ENCODE results near the gene EPHB1. TPM values are rescaled to one million over a fixed set of nuclear protein-coding genes. Genes with fewer than 3 reads are reported as not detected.

The EPHB1 gene
- total and polyA plus RNA-seq, 4 donors = 0.23 to 1.7 (median 0.52) TPM

GRCh38 chr3:134849561-134849960 is 54.5 kb downstream of the EPHB1 start:
- no peak for TF ChIP-seq CTCF (IDR thresholded peaks at IDR 0.05; ENCODE audit: low read depth, low read length, missing input control)
- TF ChIP-seq NR2F2 (IDR thresholded peaks at IDR 0.05) = no peak
- no peak for TF ChIP-seq RXRA (IDR thresholded peaks at IDR 0.05)
- no peak for TF ChIP-seq YY1 (IDR thresholded peaks at IDR 0.05)
- TF ChIP-seq FOXA2 (IDR thresholded peaks at IDR 0.05) = no peak
- no peak for TF ChIP-seq EGR1 (IDR thresholded peaks at IDR 0.05; ENCODE audit: low read depth in 2 of 2)
- TF ChIP-seq GABPA (IDR thresholded peaks at IDR 0.05 in 1 of 2, conservative IDR thresholded peaks at IDR 0.05 in 1 of 2) = no peak
- no peak overlapping the region for H3K9ac ChIP-seq (ENCODE audit: low read depth in 1 of 2, low read length in 2 of 2)
- H3K27ac ChIP-seq (ENCODE audit: low read depth in 1 of 2, low read length in 2 of 2) = no peak overlapping the region
- 86% methylated on average over 6 of the region's 6 CpGs for WGBS
- no peak for DNase-seq (ENCODE audit: low spot score)
- H3K27me3 ChIP-seq (ENCODE audit: control insufficient read depth in 4 of 4, insufficient read depth in 4 of 4, low read length in 3 of 4) = no peaks in the 10 kb centered on the region
- no peaks in the 10 kb centered on the region for H3K4me1 ChIP-seq (ENCODE audit: control insufficient read depth in 4 of 4, insufficient read depth in 4 of 4, low read length in 3 of 4)
- no peaks in the 10 kb centered on the region for H3K36me3 ChIP-seq (ENCODE audit: control insufficient read depth in 4 of 4, insufficient read depth in 3 of 4, low read depth in 1 of 4, low read length in 3 of 4)
- H3K9me3 ChIP-seq (ENCODE audit: control insufficient read depth in 4 of 4, low read length in 3 of 4) = no peaks in the 10 kb centered on the region
- H3K4me3 ChIP-seq (ENCODE audit: low read depth in 1 of 3, low read length in 3 of 3) = no peak overlapping the region

GRCh38 chr3:134850761-134851160 is 55.7 kb downstream of the EPHB1 start:
- no peak for TF ChIP-seq SP1 (IDR thresholded peaks at IDR 0.05)
- TF ChIP-seq ATF3 (IDR thresholded peaks at IDR 0.05) = no peak
- TF ChIP-seq REST (IDR thresholded peaks at IDR 0.05) = no peak
- no peak for TF ChIP-seq RXRA (IDR thresholded peaks at IDR 0.05)
- no peak for TF ChIP-seq JUND (IDR thresholded peaks at IDR 0.05)
- TF ChIP-seq MAX (IDR thresholded peaks at IDR 0.05) = no peak
- no peak for TF ChIP-seq FOXA1 (IDR thresholded peaks at IDR 0.05)
- TF ChIP-seq RAD21 (IDR thresholded peaks at IDR 0.05) = no peak
- TF ChIP-seq ZBTB33 (IDR thresholded peaks at IDR 0.05) = no peak
- no peak for TF ChIP-seq HNF4A (conservative IDR thresholded peaks at IDR 0.05)
- no peak for TF ChIP-seq FOXA2 (IDR thresholded peaks at IDR 0.05)
- TF ChIP-seq YY1 (IDR thresholded peaks at IDR 0.05) = no peak
- TF ChIP-seq HNF4G (IDR thresholded peaks at IDR 0.05) = no peak
- TF ChIP-seq EGR1 (IDR thresholded peaks at IDR 0.05; ENCODE audit: low read depth in 2 of 2) = no peak
- no peak for TF ChIP-seq TAF1 (conservative IDR thresholded peaks at IDR 0.05)
- no peak for TF ChIP-seq GABPA (IDR thresholded peaks at IDR 0.05 in 1 of 2, conservative IDR thresholded peaks at IDR 0.05 in 1 of 2)
- TF ChIP-seq NR2F2 (IDR thresholded peaks at IDR 0.05) = no peak
- no peak for TF ChIP-seq CTCF (IDR thresholded peaks at IDR 0.05; ENCODE audit: low read depth, low read length, missing input control)
- WGBS = 88% methylated on average over 3 of the region's 3 CpGs

More at GRCh38 chr3:134850761-134851160, 55.7 kb downstream of the EPHB1 start:
- Histone ChIP-seq H3K36me3 (ENCODE audit: control insufficient read depth in 4 of 4, insufficient read depth in 3 of 4, low read depth in 1 of 4, low read length in 3 of 4) (no peaks in the 10 kb centered on the region), H3K4me1 (ENCODE audit: control insufficient read depth in 4 of 4, insufficient read depth in 4 of 4, low read length in 3 of 4) (no peaks in the 10 kb centered on the region), H3K4me3 (ENCODE audit: low read depth in 1 of 3, low read length in 3 of 3) (no peak overlapping the region), H3K9ac (ENCODE audit: low read depth in 1 of 2, low read length in 2 of 2) (no peak overlapping the region), H3K27ac (ENCODE audit: low read depth in 1 of 2, low read length in 2 of 2) (no peak overlapping the region), H3K27me3 (ENCODE audit: control insufficient read depth in 4 of 4, insufficient read depth in 4 of 4, low read length in 3 of 4) (no peaks in the 10 kb centered on the region), H3K9me3 (ENCODE audit: control insufficient read depth in 4 of 4, low read length in 3 of 4) (no peaks in the 10 kb centered on the region)
- DNase-seq (ENCODE audit: low spot score) = no peak
